ENCODE results near the gene AP4M1.

DNA sequence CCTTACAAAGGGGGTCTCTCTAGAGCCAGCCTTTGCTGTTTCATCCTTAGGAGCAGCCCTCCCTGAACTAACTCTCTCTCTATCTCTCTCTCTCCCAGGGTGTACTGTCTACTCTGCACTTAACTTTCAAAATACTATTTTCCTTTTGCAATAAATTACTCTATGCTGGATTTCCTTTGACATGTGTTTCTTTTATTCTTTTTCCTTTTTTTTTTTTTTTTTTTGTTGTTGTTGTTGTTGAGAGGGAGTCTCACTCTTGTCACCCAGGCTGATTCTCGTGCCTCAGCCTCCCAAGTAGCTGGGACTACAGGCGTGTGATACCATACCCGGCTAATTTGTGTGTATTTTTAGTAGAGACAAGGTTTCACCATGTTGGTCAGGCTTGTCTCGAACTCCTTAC lies 18.5 kb upstream of the AP4M1 start:
- TF ChIP-seq, protein P1, sequence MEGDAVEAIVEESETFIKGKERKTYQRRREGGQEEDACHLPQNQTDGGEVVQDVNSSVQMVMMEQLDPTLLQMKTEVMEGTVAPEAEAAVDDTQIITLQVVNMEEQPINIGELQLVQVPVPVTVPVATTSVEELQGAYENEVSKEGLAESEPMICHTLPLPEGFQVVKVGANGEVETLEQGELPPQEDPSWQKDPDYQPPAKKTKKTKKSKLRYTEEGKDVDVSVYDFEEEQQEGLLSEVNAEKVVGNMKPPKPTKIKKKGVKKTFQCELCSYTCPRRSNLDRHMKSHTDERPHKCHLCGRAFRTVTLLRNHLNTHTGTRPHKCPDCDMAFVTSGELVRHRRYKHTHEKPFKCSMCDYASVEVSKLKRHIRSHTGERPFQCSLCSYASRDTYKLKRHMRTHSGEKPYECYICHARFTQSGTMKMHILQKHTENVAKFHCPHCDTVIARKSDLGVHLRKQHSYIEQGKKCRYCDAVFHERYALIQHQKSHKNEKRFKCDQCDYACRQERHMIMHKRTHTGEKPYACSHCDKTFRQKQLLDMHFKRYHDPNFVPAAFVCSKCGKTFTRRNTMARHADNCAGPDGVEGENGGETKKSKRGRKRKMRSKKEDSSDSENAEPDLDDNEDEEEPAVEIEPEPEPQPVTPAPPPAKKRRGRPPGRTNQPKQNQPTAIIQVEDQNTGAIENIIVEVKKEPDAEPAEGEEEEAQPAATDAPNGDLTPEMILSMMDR (conservative IDR thresholded peaks at IDR 0.05) = no peak
- no peak for TF ChIP-seq ZFX (IDR thresholded peaks at IDR 0.05)
